Neural cell (in vitro differentiated cells): ENCODE data around the gene SELENOW.

Experiments used
- CTCF ChIP-seq: fragments of 450-650 bp; IDR thresholded peaks from 2 replicates; pipeline ENCODE4 v1.5.1; 2014; ENCODE audit warnings: antibody characterized with exemption, mild to moderate bottlenecking, moderate library complexity; ENCODE audit not compliant: poor library complexity, severe bottlenecking
- EP300 ChIP-seq: fragments of 450-650 bp; conservative IDR thresholded peaks from 2 replicates; pipeline ENCODE4 v1.6.1; 2014; ENCODE audit warnings: antibody characterized with exemption, mild to moderate bottlenecking, moderate library complexity; ENCODE audit not compliant: poor library complexity, severe bottlenecking
- MXI1 ChIP-seq: fragments of 450-650 bp; conservative IDR thresholded peaks from 2 replicates; pipeline ENCODE4 v1.6.1; 2014; ENCODE audit warnings: antibody characterized with exemption, mild to moderate bottlenecking; ENCODE audit not compliant: poor library complexity, severe bottlenecking
- RAD21 ChIP-seq: fragments of 450-650 bp; conservative IDR thresholded peaks from 2 replicates; pipeline ENCODE4 v1.6.1; 2014; ENCODE audit warnings: antibody characterized with exemption, mild to moderate bottlenecking, moderate library complexity
- SMC3 ChIP-seq: fragments of 450-650 bp; conservative IDR thresholded peaks from 2 replicates; pipeline ENCODE4 v1.6.1; 2014; ENCODE audit warnings: antibody characterized with exemption, mild to moderate bottlenecking, moderate library complexity; ENCODE audit not compliant: poor library complexity
- TAF1 ChIP-seq: IDR thresholded peaks from 2 replicates; pipeline ENCODE4 v1.6.1; 2012; ENCODE audit warnings: low read depth

DNA sequence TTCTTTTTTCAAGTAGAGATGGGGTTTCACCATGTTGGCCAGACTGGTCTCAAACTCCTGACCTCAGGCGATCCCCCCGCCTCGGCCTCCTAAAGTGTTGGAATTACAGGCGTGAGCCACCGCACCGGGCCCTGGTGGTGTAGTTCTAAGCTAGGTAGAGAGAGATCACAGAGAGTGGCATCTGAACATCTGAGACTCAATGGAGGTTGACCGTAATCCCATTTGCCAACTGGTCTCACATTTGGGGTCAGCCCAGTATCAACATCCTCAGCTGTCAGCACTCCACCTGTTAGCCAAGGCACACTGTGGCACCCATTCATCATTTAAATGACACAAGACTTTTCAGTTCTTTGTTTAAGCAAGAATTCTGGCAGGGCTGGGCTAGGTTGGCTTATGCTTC lies 8.1 kb downstream of the SELENOW start:
- TF ChIP-seq SMC3 (no peak), EP300 (no peak), RAD21 (no peak), CTCF (no peak), MXI1 (no peak), TAF1 (no peak)
